ENCODE data around the gene SPRY4.
"Not testable (repeated sequence)": the region's sequence is repeated elsewhere in the genome, so short reads cannot be mapped to it uniquely, and the experiment has no call there.

SPRY4 gene

DNA sequence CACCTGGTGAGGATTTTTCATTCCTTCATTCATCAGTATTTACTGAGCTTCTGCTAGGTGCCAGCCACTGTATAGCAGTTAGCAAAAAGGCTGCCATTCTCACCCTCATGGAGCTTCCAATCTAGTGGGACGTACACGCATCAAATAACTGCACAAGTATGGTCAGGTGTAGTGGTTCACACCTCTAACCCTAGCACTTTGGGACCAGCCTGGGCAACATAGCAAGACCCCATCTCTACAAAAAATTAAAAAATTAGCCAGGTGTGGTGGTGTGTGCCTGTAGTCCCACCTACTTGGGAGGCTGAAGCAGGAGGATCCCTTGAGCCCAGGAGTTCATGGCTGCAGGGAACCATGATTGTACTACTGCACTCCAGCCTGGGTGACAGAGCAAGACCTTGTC lies 8.9 kb upstream of the SPRY4 start:
- not testable (repeated sequence) for FAIRE-seq

DNA sequence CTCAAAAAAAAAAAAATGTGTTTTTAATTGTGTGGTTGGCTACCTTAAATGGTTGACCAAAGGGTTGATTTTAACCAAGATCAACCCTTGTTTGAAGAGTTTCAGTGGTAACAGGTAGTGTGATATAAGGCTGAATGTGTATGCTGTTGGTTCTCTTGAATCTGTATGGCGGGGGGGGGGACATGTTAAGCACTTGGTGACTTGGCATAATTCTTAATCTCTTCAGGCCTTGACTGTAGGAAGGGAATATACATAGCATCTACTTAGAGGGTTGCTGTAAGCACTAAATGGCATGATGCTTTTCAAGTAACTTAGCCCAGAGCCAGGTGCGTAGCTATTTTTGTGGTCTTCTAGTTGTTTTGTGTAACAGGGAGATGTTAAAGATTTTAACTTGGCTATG lies 5.6 kb upstream of the SPRY4 start:
- no peak for FAIRE-seq

DNA sequence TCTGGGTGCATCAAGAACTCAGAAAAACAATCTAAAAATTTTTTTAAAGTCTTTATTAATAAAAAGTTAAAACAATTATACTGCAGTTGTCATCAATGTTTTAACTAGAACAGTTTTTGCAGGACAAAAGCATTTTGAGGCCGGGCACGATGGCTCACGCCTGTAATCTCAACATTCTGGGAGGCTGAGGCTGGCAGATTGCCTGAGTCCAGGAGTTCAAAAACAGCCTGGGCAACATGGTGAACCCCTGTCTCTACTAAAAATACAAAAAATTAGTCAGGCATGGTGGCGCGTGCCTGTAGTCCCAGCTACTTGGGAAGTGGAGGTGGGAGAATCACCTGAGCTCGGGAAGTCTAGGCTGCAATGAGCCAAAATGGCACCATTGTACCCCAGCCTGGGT lies 5.2 kb upstream of the SPRY4 start:
- FAIRE-seq = no peak

DNA sequence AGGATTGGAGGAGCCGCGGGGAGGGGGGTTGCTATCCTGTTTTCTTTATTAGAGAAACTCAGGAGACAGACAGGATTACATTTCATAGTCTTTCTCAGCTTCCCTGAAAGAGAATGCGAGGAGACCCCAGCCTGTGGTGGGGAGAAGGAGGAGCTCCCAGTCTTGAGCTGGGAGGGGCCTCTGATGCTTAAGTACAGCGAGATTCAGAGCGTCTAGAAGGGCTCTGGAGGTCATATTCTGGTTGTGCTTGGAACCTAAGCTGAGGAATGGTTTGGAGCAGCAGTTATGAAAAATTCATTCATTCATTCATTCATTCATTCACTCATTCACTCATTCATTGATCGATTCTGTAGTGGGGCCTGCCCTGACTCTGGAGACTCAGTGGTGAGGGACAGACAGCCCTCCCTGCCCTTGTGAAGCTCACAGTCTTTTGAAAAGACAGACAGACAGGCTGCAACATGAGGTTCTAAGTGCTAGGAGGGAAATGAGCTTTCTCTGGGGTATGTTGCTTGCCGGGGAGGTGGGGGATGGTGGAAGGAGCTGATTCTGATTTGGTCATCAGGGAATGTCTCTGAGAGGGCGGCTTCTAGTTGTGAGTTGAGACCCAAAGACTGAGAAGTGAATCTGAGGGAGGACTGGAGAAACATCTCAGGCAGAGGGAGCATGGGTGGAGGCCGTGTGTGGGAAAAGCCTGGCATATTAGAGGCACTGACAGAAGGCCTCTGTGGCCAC lies 2.5 kb upstream of the SPRY4 start:
- peak; percentile 78 for FAIRE-seq

DNA sequence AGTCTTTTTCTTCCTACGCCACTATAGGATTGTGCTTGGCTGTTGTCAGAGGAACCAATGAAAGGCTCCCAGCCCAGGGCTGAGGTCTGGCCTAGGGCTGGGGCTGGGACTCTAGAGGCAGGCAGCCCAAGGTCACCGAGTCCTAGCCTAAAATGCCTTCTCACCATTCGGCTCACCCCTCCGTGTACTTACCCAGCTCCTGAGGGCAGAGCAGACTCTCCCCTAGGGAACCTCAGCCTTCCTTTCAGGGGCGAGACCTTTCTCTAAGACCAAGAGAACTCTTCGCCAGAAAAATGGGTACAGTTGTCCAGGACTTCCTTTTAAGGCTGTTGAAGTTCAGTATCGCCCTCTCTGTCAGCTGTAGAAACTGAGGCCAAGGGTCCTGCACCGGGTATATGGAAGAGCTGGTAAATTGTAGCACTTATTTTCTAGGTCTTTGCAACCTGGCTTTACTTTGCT lies 1.7 kb upstream of the SPRY4 start:
- no peak for FAIRE-seq

DNA sequence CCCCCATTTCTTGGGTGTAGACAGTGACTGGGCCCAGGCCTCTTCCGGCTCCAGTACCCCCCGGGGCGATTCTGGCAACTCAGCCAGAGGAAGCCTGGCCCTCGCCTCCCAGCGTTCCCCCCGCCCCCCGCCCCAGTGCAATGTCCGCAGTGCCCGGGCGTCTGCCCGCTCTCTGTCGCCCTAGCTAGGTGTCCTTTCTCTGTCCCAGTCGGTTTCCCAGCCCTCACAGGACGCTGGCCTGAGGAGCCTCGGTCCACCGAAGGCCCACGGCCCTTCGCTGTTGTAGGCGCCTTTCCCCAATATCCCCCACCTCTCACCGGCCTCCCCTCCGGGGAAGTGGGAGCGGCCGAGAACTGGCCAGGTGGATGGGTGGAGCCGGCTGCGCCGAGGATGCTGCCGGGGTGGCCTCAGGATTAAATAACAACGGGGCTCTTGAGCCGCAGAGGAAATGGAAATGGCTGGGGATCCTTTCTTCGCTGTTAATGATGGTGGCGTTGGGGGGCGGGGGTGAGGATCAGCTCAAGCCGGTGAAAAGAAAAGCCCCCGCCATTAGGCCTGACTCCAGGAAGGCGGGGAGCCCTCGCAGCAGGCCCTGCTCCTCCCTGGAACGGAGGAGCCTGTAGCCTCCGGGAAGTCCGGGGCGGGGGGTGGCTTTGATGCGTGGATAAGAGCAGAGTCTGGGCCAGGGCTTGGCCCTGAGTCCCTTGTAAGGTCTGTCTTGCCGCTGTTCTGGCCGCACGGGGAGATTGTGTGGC lies 1.1 kb upstream of the SPRY4 start:
- FAIRE-seq = no peak

DNA sequence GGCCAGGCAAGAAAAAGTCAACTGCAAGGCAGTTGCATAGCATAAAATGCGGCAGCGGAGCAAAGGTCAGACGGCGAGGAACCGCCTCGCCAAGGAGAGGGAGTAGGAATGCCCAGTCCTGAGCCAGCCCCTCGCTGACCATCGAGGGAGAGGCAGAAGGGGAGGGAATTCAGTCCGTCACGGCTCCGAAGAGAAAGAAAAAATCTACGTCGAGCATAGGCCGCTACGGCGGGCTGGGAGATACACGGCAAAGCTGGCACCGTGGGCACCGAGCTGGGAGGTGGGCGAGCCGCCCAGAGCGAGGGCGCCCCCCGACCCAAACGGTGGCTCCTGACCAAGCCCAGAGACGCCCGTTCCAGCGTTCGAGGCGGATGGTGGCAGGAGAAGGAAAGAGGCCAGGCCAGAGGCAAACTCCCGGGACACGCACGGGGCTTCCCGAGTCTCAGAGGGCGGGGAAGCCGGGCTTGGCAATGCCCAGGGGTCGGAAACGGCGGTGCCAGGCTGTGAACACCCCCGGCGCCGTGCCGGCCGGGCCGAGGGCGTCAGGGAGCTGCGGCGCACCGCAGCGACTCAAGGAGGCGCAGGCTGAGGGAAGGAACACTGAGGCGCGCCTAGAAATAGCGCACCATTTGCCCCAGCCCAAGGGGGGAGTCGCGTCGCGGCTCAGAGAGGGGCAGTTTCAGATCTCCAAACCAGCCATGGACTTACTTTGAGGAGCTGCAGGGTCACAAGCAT lies 518 bp downstream of the SPRY4 start:
- FAIRE-seq = no peak

DNA sequence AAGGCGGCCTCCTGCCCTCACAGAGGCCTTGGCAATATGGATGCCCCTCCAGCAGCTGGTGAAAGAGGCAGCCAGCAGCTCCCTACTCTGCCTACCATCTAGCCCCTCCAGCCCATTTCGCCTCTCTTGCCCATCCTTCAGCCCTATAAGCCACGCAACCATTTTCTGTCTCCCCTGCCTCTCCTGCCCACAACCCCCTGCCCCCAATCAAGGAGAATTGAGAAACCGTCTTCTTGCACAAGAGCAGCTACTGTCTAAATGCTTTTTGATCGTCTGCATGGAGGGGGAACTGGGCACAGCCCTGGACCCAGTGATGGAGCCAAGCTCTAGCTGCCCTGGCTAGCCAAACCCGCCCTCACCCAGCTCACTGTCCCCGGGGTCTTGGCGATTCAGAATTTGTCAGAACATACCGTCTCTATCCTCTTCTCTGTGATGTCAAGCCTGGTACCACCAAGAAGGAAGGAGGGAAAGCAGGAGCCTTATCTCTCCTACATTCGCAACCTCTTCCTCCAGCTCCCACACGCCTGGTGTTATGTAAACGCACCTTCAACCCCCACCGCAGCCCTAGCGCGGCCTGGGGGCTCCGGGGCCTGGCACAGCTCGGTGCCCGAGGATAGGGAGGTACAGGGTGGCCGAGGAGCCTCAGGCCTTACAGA lies 1.2 kb downstream of the SPRY4 start:
- FAIRE-seq = no peak

DNA sequence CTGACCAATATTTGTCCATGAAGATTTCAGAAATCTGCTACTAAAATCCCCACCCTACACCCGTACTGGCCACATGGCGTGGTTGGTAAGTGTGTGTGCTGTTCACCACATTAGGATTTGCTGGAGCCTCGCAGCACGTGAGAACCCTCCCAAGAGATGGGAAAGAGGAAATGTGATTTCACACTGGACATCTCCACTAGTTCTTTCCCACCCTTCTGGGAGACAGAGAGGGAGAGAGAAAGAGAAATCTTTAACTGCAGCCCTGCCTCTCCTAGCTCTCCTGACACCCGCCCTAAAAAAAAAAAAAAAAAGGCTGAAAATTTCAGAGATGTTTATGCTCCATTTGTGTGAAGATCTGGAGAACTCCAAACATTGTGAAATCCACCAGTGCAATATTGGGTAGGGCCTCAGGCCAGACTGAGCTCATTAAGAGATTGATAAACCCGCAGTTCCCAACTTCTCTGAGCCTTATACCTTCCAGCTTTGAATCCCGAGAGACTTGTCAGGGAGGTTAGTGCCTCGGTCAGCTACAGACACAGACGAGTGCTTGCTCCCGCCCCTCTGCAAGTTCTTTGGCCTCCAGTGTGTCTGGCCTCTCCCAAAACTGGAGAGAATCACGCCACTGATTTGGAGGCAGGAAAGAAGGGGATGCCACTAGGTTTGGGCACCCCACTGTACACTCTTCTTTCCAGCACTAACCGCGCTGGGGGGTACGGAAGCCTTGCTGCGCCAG lies 1.9 kb downstream of the SPRY4 start:
- no peak for FAIRE-seq

DNA sequence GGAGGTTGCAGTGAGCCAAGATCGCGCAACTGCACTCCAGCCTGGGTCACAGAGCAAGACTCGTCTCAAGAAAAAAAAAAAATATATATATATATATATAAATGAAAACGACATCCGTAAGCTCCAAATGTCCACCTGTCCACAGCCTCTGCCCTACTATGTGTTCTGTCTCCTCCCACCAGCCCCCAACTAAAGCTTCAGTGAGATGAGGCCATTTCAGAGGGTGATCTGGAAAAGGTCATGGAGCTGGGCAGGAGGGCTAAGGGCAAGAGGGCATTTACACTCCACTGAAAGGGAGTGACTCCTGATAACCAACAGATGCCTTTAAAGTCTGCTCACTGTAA lies 2.4 kb downstream of the SPRY4 start:
- FAIRE-seq = no peak

DNA sequence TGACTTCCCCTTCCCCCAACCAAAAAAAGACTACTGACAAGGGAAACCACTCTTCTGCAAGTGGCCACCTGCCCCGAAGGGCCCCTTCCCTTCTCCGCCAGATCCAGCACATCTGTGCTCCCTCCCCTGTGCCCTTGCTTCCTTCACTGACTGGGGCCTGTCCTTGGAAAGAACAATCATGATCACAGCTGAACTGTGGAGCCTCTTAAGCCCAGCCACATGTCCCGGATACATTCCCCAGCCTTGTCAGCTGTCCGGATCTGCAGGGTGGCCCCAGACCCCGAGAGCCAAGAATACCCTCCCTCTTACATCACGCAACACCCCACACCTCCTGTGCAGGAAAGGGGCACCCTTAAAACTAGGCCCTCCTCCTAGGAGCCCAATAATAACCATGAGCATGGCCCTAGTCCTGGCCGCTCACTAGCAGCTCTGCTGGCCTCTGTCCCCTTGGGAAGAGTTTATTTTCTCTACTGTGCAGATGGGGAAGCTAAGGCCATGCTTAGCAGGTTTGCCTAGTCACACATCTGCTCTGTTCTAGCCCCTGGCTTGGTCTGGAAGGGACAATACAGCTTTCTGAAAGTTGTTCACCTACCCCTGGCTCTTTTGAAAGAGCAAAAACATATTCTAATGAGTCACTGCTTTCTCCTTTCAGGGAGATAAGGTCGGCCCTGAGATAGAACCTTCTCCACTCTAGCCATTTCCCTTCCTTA lies 3.8 kb downstream of the SPRY4 start:
- FAIRE-seq = no peak

DNA sequence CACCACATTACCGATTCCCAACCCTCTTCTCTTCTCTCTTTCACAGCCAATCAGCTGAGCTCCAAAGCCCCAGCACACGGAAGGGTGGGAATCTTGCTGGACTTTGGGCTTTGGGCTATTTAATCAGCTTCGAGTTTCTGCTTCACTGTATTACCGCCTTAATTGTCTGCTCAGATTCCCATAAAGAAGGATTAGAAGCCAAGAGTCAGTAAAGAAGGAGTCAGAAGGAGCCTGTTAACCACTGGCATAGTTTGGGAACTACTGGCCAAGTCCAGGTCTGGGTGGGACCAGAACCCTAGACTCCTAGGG lies 4.4 kb downstream of the SPRY4 start:
- no peak for FAIRE-seq

DNA sequence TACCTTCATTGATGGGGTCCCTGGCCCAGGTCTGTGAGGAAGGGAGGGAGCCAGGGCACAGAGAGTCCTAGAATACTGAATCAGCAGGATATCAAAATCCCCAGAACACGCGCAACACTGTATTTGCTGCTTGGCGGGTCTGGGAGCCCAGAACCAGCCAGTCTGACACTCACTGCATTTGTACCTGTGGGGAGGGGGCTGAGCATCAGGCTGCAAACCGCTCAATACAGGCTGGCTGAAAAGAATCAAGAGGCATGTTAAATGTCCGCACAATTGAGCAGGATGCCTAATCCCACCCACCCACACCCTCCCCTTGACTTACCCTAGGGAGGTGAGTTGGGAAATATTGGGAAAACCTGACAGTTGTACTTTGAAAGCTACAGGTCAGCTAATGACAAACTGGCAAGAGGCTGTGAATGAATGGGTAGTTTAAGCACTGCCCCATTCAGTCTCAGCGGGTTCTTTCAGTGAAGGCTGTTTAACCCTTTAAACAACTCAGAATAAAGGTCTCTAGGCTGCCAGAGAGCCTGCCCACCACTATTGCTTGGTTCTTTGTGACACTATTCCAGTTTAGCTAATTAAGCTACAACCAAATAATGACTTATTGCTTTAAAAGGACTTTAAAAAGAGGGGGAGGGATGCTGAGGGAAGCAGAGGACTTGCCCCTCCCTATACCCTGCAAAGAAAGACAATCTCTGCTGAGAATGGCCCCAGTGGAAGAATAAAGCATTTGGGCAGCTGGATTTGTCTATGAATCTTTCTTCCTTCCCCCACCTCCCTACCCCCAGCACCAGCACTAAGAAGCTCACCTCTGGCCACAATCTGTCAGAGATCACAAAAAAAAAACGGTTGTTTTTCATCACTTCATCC lies 5.0 kb downstream of the SPRY4 start:
- FAIRE-seq = no peak

DNA sequence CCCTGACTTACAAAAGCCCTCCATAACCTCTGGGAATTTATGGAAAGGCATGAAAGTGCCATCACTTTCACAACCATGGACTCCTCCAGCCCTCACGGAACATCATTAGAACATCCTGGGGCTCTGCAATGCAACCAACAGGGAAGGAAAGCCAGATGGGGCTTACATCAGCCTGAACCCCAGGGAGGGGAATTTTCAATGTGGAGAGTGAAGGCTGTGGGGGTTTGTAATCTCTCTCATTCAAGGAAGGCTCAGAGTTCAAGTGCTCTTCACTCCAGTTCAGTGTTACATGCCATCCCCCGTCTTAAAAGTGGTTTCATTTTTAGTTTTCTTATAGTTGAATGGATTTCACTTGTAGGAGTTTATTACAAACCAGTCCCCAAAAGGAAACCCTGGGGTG lies 5.7 kb downstream of the SPRY4 start:
- no peak for FAIRE-seq

DNA sequence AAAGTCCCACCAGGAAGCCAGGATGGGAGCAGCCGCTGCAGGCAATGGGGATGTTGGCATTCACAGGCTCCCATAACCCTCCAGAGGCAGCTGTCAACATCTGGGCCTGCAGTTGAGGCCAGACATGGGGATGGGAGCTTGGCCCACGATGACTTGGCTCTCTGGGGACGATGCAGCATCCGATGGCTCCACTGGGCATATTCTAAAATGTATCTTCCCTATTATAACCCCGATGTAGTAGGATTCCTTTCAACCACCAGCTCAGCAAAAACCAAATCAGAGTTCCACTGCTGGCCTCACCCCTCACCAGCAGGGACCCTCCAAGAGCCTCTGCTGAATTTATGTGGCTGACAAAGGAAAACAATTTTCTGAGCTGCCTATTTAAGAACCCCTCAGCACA lies 7.1 kb downstream of the SPRY4 start:
- FAIRE-seq = no peak

DNA sequence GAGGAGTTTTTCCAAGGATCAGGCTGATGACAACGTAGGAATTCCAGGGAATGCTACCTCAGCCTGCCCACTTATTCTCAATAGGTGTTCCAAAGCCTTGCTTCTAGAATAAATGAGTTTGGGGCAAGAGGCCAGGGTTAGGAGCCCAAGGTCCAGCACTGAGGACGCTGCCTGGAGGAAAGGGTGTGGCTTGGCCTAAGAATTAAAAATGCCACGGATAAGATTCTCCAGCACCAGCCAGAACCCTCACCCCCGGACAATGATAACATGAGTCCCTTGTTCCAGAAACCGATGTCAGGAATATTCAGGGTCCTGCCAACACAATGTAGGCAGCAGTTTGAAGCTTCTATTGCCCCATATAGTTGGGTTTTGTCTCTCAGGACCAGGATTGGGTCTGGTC lies 7.6 kb downstream of the SPRY4 start:
- FAIRE-seq = no peak

DNA sequence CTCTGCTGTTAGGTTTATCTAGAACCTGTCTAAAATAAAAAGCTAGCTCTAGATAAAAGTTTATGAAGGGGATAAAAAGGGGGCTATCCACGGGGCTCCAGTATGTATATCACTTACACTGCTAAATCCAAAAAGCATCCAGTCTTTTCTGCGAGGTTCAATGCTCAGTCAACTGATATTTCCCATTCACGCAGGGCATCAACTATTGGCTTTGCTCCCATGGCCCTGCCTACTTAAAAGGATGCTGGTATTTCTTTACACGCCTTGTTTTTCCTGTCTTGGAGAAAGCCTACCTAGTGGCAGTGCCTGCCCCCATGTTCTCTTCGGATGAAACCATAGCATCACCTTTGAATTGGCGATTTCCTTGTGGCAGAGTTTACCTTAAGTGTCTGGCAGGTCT lies 8.1 kb downstream of the SPRY4 start:
- FAIRE-seq = no peak

DNA sequence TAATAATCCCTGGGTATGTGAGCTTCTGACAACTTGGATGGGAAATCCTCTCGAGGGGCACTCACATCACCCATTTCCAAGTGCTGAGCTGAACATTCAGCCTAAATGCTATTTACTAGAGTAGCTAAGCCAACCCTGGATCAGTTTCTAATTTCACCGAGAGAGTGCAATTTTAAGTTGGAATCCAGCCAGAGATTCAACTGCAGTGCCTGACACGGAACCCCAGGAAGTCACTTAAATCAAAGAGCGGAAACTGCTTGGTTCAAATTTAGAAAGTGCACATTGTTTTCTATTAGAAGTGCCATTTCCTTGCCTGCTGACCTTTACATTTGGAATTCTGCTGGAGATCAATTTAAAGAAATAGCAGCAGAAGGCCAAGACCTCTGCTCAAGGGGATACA lies 8.8 kb downstream of the SPRY4 start:
- no peak for FAIRE-seq

DNA sequence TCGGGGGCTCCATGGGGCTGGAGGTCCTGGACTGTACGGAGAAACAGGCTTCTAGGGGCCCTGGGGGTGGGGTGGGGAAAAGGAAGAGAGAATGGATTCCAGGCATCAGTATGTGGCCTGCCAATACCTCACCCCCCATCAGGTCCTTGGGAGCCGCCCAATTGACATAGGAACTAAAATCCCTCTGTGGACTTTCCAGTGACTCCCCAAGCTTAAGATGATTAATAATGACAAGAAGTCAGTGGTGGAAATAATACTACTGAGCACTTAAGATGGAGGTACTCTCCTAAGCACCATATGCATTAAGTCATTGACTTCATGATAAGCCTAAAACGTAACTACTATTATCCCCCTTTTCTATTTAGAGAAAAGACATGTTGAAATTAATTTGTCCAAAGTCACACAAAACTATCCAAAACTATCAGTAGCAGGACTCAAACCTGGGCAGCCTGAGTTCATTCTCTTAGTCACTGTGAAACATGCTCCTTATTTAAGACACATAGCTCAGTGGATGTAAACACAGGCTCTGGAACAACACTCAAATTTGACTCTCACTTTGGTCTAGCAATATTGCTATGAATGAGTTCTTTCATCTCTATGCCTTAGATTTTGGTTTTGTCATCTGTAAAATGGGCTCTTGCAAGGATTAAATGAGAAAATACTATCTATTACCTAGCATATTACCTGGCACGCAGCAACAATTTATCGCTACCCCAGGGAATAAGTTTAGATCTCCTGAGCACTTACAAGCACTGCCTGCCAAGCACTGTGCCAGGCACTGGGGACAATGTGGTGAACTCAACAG lies 9.5 kb downstream of the SPRY4 start:
- FAIRE-seq = no peak

DNA sequence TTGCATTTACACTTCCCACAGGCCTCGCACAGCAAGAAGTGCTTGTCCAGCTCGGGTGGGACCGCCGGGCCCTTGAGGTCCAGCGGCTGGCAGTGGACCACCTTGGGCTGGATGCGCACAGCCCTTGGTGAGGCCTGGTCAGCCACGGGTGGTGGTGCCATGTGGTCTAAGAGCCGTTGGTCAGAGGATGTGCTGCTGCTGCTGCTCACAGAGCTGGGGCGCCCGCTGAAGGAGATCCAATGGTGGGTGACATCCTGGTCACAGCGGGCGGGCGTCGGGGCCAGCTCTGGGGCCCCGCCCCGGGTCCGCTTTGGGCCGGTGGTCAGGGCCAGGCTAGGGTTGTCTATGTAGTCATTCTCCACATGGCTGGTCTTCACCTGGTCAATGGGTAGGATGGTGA lies 10.2 kb downstream of the SPRY4 start:
- FAIRE-seq = no peak
